HG03521 (cell line): ENCODE results near the gene CD6.

Experiments
- ATAC-seq: cut with Tn5 transposase; IDR thresholded peaks from one replicate; pipeline ENCODE4 v1.9.1; 2021; ENCODE audit warnings: mild to moderate bottlenecking, moderate library complexity; ENCODE audit not compliant: unreplicated experiment

The CD6 gene

DNA sequence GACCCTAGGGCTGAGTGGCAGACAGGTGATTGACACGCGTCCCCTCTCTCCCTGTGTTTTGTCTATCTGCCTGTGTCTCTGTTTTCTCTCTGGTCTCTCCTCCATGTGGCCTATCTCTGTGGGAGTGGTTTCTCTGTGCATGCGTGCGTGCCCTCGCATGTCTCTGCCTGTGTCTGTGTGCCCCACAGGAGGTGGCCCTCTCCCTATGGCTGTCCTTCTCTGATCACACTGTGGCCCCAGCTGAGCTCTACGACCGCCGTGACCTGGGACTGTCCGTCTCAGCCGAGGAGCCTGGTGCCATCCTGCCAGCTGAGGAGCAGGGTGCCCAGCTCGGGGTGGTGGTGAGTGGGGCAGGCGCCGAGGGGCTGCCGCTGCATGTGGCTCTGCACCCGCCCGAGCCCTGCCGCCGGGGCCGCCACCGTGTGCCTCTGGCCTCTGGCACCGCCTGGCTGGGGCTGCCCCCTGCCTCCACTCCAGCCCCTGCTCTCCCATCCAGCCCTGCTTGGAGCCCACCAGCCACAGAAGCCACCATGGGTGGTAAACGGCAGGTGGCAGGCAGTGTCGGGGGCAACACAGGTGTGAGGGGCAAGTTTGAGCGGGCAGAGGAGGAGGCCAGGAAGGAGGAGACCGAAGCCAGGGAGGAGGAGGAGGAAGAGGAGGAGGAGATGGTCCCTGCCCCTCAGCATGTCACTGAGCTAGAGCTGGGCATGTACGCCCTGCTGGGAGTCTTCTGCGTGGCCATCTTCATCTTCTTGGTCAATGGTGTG is 35.6 kb upstream of the CD6 start:
- no peak for ATAC-seq

DNA sequence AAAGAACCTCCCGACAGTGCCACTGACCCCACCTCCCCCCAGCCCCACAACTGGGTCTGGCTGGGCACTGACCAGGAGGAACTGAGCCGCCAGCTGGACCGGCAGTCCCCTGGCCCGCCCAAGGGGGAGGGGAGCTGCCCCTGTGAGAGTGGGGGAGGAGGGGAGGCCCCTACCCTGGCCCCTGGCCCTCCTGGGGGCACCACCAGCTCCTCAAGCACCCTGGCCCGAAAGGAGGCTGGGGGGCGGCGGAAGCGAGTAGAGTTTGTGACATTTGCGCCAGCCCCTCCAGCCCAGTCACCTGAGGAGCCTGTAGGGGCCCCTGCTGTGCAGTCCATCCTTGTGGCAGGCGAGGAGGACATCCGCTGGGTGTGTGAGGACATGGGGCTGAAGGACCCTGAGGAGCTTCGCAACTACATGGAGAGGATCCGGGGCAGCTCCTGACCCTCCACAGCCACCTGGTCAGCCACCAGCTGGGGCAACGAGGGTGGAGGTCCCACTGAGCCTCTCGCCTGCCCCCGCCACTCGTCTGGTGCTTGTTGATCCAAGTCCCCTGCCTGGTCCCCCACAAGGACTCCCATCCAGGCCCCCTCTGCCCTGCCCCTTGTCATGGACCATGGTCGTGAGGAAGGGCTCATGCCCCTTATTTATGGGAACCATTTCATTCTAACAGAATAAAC is 34.9 kb upstream of the CD6 start:
- ATAC-seq: no peak

DNA sequence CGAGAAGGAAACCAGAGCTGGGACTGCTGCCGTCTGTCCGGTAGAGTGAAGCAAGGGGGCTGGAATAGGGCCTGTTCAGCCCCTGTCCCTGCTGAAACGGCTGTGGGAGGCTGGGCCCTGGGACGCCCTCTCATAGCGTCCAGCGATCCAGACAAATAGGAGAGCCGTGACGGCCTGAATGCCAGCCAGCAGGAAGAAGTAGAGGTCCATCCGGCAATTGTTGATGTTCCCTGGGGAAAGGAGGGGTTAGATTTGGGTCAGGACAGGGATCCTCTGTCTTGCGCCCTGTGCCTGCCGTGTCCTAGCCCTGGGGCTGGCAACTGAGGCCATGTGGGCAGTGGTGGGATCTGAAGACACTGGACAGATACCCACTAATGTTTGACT is 34.3 kb upstream of the CD6 start:
- no peak for ATAC-seq

DNA sequence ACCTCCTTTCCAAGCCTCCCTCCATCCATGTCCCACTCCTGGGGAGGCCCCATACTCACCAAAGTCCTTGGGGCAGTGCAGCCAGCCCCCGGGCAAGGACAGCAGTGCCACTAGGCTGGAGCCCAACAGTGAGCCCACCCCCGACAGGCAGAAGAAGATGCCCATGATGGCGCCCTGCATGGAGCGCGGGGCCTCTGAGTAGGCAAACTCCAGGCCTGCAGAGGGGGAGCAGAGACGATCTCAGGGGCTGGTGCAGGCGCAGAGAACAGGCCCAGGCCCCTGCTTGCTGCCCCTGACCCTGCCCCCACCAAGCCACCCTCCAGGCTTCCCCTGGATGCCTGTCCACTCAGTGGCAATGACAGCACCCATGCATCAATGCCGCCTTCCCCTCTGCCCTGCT is 33.7 kb upstream of the CD6 start:
- ATAC-seq: no peak

DNA sequence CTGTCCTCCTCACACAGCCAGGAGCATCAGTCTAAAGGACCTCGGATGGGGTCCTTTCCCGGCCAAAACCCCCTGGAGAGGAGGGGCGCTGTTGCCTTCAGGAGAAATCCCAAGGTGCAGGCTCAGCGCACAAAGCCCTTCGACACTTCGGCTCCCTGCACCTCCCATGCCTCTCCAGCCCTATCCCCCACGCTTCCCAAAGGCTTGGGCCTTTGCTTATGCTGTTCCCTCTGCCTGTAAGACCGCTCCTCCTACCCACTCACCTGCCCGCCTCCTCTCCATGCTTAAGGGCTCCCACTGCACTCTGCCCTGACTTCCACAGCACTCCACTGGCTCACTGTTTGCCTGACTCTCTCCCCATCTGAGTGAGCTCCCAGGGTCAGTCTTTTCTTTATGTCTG is 33.0 kb upstream of the CD6 start:
- no peak for ATAC-seq

DNA sequence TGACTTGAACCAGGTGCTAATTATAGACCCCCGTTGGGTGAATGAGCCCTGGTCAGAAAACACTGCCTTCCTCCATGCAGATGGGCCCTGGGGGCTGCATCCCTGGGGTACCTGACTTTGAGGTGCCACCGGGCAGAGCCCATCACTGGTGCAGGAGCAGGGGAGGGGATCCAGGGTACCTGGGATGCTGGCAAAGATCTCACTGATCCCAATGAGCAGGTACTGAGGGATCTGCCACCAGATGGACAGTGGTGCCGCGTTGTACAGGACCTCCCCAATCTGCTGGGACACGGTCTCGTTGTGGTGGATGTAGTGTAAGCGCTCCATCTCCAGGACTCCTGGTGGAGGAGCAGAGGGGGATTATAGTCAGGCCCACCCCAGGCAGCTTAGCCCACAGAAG is 32.2 kb upstream of the CD6 start:
- no peak for ATAC-seq

DNA sequence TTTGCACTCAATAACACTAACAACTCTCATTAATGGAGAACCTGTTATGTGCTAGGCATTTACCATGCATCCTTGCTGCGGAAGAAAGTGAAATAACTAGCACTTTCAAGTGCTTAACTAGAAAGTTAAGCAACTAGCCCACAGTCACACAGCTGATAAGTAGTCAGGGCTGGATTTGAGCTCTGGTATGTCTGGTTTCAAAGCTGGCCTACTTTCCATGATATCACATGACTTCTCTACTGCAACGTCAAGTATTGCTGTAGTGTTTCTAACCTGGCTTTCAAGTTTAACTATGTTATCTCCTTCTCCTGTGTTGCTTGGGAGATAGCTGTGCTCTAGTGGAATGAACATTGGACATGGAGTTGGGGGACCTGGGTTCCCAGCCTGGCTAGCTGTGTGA is 31.6 kb upstream of the CD6 start:
- no peak for ATAC-seq

DNA sequence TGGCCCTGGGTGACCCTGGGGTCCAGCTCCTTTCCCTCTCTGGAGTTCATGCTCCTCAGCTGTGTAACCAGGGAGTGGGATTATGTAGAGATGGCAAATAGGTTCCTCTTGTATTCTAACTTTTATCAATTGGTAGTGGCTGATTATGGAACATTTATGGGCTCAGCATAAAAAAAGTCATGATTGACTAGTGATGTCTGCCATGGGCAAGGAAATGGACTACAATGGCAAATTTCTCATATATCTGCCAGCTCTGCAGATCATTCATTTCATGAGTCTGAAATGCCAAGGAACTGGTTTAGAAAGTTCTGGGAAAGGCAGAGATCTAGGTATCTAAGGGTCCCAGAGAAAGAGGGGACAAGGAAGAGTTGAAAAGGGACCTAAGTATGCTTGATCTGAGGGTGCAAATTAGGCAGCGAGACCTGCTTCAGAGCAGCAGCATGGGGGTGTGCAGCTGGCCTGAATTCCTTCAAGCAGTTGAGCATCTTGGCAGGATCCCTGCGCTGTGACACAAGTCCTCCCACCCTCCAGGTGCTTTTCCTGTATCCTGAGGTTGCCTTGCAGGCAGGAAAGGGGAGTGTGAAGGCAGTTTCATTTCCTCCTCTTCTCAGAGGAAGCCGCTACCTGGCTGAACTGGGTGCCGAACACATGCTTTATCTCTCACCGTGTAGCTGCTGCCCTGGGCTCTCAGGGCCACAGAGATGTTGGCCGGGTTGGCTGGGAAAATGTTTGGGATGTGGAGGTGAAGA is 29.9 kb upstream of the CD6 start:
- ATAC-seq: no peak

DNA sequence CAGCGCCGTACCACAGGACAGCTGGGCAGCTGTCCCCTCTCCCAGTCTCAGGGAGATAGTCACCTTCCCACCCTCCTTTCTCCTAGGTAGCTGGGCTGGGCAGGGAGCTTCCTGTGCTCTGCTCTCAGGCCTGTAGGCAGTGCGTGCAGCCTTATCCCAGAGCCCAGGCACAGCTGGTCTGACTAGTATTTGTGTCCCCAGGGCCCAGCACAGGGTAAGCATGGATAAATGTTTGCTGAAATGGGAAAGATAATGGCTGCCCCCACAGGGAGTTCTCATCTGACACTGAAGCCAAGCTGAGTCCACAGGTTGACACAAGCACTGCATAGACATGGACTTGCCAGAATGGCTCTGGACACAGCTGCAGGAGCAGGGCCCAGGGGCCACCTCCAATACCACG is 29.3 kb upstream of the CD6 start:
- ATAC-seq: no peak

DNA sequence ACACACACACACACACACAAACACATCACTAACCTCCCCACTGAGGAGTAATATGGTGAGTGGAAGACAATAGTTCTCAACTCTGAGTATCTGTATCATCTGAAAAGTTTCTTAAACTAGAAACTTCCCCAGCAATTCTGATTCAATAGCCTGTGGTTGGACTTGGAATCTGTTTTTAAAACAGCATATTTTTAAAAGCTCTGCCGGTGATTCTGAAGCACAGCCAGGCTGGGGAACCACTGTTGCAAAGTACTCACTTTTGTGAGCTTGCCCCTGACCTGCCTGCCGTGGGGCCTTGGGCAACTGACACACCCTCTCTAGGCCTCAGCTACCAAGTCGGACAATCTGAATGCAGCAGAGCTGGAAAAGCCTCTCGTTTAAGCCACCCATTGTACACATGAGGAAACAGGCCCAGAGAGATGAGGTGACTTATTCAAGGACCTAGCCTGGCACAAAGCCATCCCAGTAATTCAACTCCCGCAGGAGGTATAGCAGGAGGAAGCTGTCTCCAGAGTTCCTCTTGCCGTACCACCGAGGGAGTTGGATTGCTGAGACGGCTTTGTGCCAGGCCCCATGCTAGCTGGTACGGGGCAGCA is 28.4 kb upstream of the CD6 start:
- no peak for ATAC-seq

DNA sequence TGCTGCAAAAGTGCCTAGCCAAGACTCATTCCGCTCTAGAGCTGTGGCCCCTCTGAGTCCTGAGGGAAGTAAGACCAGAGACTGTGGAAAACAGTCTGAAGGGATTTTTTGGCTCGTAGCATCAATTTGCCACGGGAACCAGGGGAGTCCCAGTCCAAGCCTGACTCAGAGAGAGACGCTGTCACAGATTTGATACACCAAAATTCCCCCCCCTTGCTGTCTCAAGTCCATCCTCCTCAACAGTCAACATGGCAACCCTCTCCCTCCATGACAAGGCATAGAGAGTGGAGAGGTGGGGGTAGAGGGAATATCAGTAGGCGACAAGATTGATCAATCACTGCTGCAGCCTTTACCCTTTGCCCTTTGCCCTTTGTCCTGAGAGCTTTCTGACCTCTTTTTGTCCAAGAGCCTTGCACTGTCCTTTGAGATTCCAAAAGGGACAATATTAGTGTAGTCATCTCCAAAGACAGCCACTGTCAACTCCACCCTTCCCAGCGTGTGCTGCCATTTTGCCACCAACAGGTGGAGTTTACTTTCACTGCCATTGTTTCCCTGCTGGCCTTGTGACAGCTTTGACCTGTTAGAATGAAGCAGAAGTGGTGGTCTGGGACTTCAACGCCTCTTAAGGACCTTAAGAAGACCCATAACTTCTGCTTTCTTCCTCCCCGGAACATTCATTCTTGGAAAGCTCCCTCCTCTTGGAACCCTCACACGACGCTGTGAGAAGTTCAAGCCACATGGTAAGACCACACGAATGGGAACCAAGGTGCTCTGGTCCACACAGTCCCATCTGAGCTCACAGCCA is 26.8 kb upstream of the CD6 start:
- ATAC-seq: no peak

DNA sequence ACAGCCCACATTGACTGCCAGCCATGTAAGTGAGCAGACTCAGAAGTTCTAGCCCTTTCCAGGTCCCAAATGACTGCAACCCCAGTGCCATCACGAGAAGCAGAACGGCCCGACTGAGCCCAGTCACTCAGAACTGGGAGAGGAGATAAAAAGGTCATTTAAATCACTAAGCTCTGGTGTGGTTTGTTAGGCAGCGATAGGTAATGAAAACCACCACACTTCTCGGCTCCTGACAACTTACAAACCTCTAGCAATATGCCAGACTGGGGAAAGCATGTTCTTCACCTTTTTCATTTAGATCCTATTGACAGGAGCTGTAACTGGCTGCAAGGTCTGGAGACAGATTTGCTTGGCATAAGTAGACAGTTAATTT is 26.2 kb upstream of the CD6 start:
- no peak for ATAC-seq

DNA sequence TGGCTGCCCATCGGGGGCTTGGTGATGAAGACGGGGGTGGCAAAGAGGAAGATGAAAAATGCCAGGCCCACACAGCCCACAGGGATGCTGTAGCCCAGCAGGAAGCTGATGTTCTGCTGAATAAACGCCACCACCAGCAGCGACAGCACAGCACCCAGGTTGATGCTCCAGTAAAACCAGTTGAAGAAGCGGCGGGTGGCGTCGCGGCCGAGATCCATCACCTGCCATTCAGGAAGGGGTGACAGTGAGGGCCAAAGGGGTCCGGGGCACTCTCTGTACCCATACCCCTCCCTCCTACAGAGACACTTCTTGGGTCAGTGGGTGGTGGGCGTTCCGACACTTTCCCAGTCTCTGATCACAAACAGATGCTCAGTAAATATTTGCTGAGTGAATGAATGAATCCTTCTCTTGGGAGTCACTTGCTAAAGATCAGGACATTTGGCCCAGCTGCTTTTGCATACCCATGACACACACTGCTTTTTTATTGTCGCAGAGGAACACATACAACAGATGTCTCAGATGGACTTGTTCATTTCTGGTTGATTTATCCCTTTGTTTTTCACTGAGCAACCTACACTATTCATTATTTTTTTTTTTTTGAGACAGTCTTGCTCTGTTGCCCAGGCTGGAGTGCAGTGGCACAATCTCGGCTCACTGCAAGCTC is 24.7 kb upstream of the CD6 start:
- ATAC-seq: no peak

DNA sequence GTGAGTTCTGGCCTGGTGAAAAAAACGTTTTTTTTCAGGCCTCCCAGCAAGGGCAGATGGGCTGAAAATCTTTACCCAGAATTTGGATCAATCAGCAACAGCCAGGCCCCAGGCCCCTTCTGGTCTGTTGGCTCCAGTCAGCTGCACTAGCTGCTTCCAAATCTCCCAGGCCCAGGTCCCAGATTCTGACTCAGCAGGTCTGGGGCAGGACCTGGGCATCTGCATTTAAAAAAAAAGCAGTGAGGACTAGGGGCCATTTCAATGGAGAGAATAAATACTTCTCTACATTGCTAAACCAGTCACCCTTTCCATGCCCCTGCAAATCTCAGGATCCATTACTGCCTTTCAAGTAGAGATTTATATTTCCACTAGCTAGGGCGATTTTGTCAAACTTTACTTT is 23.8 kb upstream of the CD6 start:
- ATAC-seq: no peak

DNA sequence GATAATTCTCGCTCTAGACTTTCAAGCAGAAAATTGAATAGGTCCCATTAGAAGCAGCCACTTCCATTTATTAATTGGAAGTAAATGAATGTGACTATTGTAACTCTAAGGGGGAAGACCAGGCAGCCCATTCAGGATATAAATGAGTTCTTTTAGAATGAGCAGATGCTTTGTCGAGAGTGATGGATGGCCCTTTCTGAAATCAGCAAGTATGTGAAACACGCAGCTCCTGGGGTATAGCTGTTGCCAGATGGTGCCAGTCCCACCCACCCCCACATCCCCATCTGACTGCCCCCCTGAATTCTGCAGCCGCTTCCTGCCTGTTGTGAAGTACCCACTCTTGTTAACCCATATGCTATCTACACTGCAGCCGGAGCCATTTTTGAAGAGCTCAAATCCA is 23.2 kb upstream of the CD6 start:
- no peak for ATAC-seq

DNA sequence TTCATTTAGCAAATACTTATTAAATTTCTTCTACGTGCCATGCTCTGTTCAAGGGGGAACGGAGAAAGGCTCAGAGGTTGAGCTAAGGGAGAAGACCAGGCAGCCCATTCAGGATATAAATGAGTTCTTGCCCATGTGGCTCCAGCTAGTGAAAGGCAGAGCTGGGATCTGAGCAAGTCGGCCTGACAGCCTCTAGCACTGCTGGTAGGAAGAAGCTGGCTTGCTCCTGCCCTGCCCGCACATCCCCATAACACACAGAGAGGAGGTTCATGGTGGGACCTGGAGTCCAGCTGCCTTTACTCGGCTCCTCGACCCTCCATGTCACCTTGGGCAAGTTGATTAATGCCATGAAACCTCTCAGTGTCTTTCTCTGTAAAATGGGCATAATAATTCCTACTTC is 21.5 kb upstream of the CD6 start:
- no peak for ATAC-seq

DNA sequence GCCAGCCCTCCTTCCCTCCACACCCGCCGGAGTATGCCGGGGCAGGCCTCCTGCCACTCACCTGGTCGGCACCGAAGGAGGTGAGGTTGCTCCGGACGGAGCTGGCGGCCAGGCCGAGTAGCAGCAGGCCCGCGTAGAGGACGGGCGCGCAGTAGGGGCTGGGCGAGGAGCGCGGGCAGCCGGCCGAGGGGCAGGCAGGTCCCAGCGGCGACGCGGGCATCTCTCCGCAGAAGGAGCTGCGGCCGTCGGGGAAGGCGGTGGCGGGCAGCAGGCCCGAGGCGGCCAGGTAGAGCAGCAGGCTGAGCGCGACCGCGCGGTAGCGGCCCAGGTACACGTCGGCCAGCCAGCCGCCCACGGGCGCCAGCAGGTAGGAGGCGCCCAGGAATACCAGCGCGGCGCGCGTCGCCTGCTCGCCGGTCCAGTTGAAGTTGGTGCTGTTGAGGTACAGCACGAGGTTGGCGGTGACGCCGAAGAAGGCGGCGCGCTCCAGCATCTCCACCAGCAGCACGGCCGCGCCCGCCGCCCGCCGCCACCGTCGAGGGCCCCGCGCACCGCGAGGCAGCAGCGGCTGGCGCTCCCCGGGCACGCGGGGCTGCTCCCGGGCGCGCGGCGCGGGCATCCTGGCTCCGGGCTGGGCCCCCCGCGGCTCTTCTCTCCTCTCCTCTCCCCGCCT is 20.4 kb upstream of the CD6 start:
- ATAC-seq: no peak

DNA sequence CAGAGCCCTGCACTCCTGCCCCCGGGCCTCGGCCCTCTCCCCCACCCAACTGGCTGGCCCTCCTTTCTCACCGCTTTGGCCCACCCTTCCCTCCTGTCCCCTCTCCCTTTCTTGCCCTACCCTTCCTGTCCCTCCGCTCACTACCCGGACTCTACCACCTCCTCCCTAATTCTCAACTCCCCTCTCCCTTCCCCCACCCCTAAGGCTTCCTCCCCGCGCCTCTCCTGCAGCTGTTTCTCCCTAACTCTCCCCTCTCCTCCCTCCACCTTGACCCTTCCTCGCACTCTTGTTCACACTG is 19.9 kb upstream of the CD6 start:
- ATAC-seq: no peak

DNA sequence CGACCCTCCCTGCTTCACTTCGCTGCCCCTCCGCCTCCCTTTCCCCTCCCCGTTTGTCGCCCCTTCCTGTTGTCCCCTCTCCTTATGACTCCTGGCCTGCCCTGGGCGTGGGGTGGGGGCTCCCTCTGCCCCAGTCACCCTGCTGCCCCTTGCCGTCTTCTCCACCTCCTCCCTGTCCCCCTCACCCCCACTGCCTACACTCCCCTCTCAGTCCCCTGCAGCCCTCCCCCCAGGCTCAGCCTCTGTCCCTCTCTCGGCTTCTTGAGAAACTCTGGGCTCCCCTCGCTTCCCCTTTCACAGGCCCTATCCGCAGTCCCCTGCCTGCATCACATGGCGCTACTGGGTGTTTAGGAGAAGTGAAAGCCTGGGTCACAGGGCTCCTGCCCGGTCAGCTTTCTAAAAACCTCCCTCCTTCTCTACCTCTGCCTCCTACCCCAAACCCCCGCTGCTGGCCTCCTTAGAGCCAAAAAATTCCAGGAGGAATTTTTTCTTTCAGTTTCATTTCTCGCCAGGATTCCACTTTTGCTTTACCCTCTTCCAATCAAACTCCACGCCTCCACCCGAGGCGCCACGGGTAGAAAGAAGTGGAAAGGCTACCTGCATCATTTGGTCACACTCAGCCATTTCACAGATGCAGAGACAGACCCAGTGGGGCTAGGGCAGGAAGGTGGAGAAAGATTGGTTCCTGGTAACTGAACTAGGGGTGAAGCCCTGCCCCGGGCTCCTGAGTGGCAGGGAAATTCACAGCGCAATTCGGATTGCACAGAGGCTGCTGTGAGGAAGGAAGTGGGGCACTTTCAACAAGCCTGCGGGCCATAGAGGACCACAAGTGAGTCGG is 19.4 kb upstream of the CD6 start, which contains the start of gene SLC15A3:
TSS of gene SLC15A3 (minus strand) at position 273 of the 838 bp plus-strand sequence. CDS start 625 bp downstream, outside the sequence.
- peak; percentile 76 for ATAC-seq
